Measurements from ENCODE around the gene ANKLE2. TPM values are rescaled to one million over a fixed set of nuclear protein-coding genes. Genes with fewer than 3 reads are reported as not detected.
A peak's percentile ranks its signal among the peaks of the same experiment; 100 is the strongest.
"Not testable (repeated sequence)": the region's sequence is repeated elsewhere in the genome, so short reads cannot be mapped to it uniquely, and the experiment has no call there.

Gene ANKLE2
- total RNA-seq, 1 experiment from 2014 or later, result 52.4 TPM

DNA sequence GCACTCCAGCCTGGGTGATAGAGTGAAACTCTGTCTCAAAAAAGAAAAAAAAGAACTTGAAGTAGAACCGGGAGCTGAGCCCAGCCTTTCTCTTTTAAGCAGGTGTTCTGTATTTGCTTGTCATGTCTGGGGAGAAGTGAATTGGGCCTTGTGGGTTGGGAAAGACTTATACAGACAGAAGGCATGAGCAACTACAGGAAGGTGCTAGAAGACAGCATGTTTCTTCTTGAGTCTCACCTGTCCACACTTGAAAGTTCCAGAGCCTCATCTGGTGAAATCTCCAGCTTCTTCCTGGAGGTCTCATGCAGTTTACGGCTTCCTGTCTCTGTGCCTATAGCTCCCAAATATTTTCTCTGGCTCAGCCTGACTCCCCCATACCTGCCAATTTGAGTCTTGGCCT is 48.5 kb downstream of the ANKLE2 start:
- DNase-seq (ENCODE audit: low read depth, low spot score), result no peak
- in situ Hi-C loops (cut with HindIII; ENCODE audit: low pct_unique_long_range_greater_than_20kb, low sequenced_read_pairs), result no loop called here

GRCh38 chr12:132711080-132711843 is 50.4 kb downstream of the ANKLE2 start:
- in situ Hi-C loops (cut with HindIII; ENCODE audit: low pct_unique_long_range_greater_than_20kb, low sequenced_read_pairs), result no loop called here
- no peak for DNase-seq (ENCODE audit: low read depth, low spot score)

DNA sequence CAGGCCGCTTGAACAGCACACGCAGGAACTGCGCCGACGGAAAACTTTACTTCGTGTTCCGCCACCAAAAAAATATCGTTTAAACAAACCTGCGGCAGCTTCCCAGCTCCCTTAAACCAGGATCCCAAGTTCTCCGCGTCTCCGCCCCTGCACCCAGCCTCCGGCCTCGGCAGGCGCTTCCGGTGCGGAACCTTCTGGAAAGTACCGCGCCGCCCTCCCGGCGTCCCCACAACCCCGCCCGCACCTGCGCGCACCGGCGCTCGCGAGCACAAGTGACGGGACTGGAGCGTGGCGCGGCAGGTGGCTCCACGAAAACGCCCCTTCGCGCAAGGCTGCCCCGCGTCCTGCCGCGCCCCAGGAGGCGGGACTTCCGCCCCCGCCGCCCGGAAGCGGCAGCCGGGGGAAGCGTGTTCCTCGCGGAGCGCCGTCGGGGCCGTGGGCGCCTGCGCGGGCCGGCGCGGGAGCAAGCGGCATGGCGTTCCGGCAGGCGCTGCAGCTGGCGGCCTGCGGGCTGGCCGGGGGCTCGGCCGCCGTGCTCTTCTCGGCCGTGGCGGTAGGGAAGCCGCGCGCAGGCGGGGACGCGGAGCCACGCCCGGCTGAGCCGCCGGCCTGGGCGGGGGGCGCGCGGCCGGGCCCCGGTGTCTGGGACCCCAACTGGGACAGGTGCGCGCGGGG is 51.1 kb downstream of the ANKLE2 start, which contains the start of gene PGAM5:
PGAM5 (plus strand) TSS at position 438 of the 675 bp plus-strand sequence; CDS start at position 473, 35 bp downstream.
- in situ Hi-C loops (cut with HindIII; ENCODE audit: low pct_unique_long_range_greater_than_20kb, low sequenced_read_pairs), result no loop called here
- DNase-seq (ENCODE audit: low read depth, low spot score), result peak; percentile 77

DNA sequence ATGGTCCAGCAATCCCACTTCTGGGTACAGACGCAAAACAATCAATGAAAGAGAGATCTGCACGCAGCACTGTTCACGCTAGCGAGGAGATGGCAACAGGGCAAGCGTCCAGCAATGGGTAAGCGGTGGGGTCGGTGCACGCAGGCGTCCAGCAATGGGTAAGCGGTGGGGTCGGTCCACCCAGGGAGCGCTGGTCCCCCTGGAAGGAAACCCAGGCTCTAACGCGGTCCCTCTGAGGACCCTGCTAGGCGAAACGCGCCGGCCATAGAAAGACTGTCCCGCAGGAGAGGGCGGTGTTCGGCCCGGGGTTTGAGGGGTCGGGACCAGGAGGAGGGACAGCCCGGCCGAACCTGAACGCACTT is 51.6 kb downstream of the ANKLE2 start:
- DNase-seq (ENCODE audit: low read depth, low spot score), result no peak
- in situ Hi-C loops (cut with HindIII; ENCODE audit: low pct_unique_long_range_greater_than_20kb, low sequenced_read_pairs), result no loop called here

DNA sequence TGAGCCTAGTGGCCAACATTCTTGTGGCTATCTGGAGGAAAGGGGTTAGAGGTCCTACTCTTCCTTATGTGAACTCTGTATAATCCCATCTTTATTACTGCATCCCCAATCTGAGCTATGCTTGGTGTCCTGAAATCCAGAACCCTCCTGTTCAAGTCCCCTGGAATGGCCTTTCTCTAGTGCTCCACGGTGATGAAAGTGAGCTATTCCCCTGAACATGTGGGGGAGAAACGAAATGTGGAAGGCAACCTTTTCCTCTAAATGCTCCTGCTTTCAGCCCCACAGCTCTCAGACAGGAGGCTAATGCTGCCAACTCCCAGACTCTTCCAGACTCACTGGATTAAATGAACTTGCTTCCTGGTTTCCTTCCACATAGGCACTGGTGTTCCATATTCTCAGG is 53.5 kb downstream of the ANKLE2 start:
- in situ Hi-C loops (cut with HindIII; ENCODE audit: low pct_unique_long_range_greater_than_20kb, low sequenced_read_pairs), result no loop called here
- no peak for DNase-seq (ENCODE audit: low read depth, low spot score)

- no peak for DNase-seq (ENCODE audit: low read depth, low spot score)
- in situ Hi-C loops (cut with HindIII; ENCODE audit: low pct_unique_long_range_greater_than_20kb, low sequenced_read_pairs), result no loop called here
Observed at GRCh38 chr12:132707241-132707640, 54.4 kb downstream of the ANKLE2 start.

DNA sequence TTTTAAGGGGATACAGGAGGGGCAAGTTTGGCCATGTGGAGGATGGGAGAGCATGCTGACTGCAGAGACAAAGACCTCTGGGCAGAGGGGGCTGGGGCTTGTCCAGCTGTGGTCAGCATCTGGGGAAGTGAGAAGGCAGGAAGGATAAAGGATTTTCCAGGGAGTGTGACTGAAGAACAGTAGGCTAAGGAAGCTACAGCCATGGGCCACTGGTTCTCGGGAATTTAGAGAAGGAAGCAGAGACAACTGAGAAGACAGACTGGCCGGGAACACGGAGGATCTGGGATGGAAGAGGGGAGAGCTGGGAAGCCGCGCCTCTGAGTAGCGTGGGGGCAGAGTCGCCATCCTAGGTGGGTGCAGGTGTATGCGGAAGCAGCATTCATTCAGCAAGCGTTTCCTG is 58.0 kb downstream of the ANKLE2 start:
- no peak for DNase-seq (ENCODE audit: low read depth, low spot score)
- in situ Hi-C loops (cut with HindIII; ENCODE audit: low pct_unique_long_range_greater_than_20kb, low sequenced_read_pairs), result no loop called here

DNA sequence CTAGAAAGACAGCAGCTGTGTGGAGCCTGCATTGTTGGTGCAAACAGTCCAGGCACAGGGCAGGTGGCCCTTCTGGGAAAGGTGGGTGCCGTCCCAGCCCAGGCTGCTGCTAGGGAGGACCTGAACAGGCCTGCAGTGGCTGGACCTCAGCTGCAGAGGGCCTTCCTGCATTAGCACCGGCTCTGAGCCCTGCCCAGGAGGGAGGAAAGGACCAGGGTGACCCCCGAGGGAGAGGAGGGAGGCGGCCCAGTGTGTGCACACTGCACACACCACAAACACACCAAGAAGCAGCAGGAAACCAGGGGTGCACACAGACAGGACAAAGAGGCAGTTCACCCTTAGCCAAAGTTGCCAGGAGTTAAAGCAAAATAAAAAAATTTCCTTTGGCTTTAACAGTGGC is 59.0 kb downstream of the ANKLE2 start:
- in situ Hi-C loops (cut with HindIII; ENCODE audit: low pct_unique_long_range_greater_than_20kb, low sequenced_read_pairs), result no loop called here
- DNase-seq (ENCODE audit: low read depth, low spot score), result no peak

DNA sequence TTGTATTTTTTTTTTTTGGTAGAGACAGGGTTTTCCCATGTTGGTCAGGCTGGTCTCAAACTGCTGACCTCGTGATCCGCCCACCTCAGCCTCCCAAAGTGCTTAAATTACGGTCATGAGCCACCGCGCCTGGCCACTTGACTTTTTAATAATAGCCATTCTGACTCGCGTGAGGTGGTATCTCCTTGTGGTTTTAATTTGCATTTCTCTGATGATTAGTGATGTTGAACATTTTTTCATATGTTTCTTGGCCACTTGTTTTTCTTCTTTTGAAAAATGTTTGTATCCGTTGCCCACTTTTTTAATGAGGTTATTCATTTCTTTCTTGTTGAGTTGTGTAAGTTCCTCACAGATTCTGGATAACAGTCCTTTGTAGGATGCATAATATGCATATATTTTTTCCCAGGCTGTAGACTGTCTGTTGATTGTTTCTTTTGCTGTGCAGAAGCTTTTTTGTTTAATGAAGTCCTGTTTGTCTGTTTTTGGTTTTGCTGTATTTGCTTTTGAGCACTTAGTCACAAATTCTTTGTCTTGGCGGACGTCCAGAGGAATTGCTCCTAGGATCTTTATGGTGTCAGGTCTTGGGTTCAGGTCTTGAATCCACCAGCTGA is 61.3 kb downstream of the ANKLE2 start:
- in situ Hi-C loops (cut with HindIII; ENCODE audit: low pct_unique_long_range_greater_than_20kb, low sequenced_read_pairs), result no loop called here
- no peak for DNase-seq (ENCODE audit: low read depth, low spot score)

DNA sequence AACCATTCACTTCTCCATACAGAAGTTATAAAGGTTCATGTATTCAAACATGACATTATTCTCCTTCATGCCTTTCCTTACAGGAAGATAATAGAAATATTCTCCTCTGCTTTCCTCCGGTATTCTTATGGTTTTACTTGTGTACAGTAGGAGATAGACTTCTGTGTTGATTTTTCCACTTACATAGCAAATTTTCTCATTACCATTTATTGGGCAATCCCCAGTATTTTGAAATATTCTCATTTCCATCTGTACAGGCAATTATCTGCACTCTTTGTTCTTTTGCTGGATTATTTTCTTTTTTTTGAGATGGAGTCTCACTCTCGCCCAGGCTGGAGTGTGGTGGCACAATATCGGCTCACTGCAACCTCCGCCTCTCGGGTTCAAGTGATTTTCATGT is 63.3 kb downstream of the ANKLE2 start:
- in situ Hi-C loops (cut with HindIII; ENCODE audit: low pct_unique_long_range_greater_than_20kb, low sequenced_read_pairs), result no loop called here
- no peak for DNase-seq (ENCODE audit: low read depth, low spot score)

DNA sequence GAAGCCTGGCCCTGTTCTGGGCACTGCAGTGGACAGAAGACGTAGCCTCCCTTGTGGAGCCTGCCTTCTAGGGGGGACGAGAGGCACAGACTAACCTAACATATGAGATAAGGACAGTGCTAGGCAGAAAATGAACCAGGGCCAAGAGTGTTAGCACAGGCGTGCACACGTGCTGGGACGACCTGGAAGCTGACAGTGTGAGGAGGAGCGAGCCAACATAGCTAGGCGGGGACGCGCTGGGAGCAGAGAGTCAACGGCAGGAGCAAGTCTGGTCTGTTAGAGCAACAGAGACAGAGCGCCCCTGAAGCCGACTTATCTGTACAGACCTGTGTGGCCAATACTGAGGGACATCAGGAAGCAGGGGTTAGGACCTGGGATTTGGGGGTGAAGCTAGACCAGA is 66.2 kb downstream of the ANKLE2 start:
- in situ Hi-C loops (cut with HindIII; ENCODE audit: low pct_unique_long_range_greater_than_20kb, low sequenced_read_pairs), result no loop called here
- DNase-seq (ENCODE audit: low read depth, low spot score), result no peak

DNA sequence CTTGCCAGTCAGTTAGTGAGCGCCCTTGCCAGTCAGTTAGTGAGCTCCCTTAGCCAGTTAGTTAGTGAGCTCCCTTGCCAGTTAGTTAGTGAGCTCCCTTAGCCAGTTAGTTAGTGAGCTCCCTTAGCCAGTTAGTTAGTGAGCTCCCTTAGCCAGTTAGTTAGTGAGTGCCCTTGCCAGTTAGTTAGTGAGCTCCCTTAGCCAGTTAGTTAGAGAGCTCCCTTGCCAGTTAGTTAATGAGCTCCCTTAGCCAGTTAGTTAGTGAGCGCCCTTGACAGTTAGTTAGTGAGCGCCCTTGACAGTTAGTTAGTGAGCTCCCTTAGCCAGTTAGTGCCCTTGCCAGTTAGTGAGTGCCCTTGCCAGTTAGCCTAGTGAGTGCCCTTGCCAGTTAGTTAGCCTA is 66.7 kb downstream of the ANKLE2 start:
- DNase-seq (ENCODE audit: low read depth, low spot score); in situ Hi-C loops (cut with HindIII; ENCODE audit: low pct_unique_long_range_greater_than_20kb, low sequenced_read_pairs): not testable (repeated sequence)

- in situ Hi-C loops (cut with HindIII; ENCODE audit: low pct_unique_long_range_greater_than_20kb, low sequenced_read_pairs); DNase-seq (ENCODE audit: low read depth, low spot score): not testable (repeated sequence)
Observed at GRCh38 chr12:132692030-132692429, 69.6 kb downstream of the ANKLE2 start.

DNA sequence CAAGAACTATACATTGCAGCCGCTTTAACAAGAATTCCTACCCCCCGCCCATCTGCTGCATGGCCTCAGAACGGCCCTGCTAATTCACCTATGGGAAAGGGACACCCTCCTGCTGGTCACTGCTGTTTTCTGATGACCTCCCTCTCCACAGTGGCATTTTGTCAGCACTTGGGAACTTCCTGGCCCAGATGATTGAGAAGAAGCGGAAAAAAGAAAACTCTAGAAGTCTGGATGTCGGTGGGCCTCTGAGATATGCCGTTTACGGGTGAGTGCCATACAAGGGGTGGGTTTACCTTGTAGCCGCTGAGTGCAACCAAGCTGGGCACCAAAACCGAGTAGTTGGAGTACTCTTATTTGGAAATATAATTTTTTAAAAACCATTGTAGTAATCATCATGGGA is 71.5 kb downstream of the ANKLE2 start:
- in situ Hi-C loops (cut with HindIII; ENCODE audit: low pct_unique_long_range_greater_than_20kb, low sequenced_read_pairs), result no loop called here
- no peak for DNase-seq (ENCODE audit: low read depth, low spot score)

GRCh38 chr12:132689227-132689626 is 72.4 kb downstream of the ANKLE2 start:
- DNase-seq (ENCODE audit: low read depth, low spot score), result no peak
- in situ Hi-C loops (cut with HindIII; ENCODE audit: low pct_unique_long_range_greater_than_20kb, low sequenced_read_pairs), result no loop called here

GRCh38 chr12:132687211-132688164 is 74.1 kb downstream of the ANKLE2 start, which contains the start of the genes POLE and PXMP2:
TSS of gene POLE (minus strand) at chr12:132687342. CDS start at chr12:132687315, 27 bp downstream.
TSS of gene PXMP2 (plus strand) at chr12:132687587. CDS start at chr12:132687671, 84 bp downstream.
- in situ Hi-C loops (cut with HindIII; ENCODE audit: low pct_unique_long_range_greater_than_20kb, low sequenced_read_pairs), result no loop called here
- DNase-seq (ENCODE audit: low read depth, low spot score), result peak; percentile 93

DNA sequence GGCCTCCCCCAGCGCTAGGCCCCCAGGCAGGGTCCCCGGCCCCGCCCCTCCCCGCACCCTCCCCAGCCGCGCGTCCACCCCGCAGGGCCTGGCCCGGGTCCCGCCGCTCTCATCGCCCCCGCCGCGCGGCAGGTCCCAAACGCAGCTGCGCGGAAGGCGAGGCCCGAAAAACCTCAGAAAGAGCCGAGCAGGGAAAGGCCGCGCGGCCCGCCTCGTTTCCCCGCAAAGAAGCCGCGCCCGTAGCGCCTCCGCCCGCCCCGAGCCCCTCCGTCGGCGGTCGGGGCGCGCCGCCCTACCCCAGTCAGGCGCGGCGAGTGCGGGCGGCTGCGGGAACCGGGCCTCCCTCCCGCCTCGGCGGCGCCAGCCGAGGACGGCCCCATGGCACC is 74.8 kb downstream of the ANKLE2 start:
- in situ Hi-C loops (cut with HindIII; ENCODE audit: low pct_unique_long_range_greater_than_20kb, low sequenced_read_pairs), result no loop called here
- DNase-seq (ENCODE audit: low read depth, low spot score), result no peak

DNA sequence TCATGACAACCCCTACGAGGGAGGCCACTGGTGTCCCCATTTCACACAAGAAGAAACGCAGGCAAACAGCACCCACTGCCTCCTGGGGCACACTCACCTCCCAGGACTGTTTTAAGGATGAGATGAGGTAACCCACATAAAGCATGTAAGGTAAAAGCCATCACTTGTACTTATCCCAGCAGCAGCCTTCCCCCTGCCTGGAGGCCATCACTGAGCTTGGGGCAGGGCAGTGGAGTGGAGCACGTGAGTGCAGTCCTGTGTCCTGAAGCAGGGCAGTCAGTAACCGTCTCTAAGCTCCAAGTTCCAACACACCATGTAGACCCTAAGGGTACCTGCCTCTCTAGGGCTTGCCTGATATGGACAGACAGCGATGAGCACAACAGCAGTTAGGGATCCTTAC is 76.2 kb downstream of the ANKLE2 start:
- no peak for DNase-seq (ENCODE audit: low read depth, low spot score)
- in situ Hi-C loops (cut with HindIII; ENCODE audit: low pct_unique_long_range_greater_than_20kb, low sequenced_read_pairs), result no loop called here

Measured in SK-MEL-5 (cell line).